Karpas-422 (cell line): ENCODE results near the gene PXMP2. TPM values are rescaled to one million over a fixed set of nuclear protein-coding genes. Genes with fewer than 3 reads are reported as not detected.
"Not testable (repeated sequence)": the region's sequence is repeated elsewhere in the genome, so short reads cannot be mapped to it uniquely, and the experiment has no call there.

Experiments
- DNase-seq: peaks from one replicate; pipeline ENCODE4 v3.0.0-alpha.2; 2015
- H2AFZ ChIP-seq: fragments of 200-600 bp; sonication (generic); 2 replicates; pipeline ENCODE4 v1.6.1; 2014; ENCODE audit warnings: antibody characterized with exemption, low read length, mixed read lengths
- H3K27ac ChIP-seq: fragments of 200-600 bp; sonication (generic); 2 replicates; pipeline ENCODE4 v1.5.1; 2014; ENCODE audit warnings: mild to moderate bottlenecking, low read length, moderate library complexity
- H3K27me3 ChIP-seq: fragments of 200-600 bp; sonication (generic); 2 replicates; pipeline ENCODE4 v1.6.1; 2014; ENCODE audit warnings: low read length, mixed read lengths
- H3K36me3 ChIP-seq: fragments of 200-600 bp; sonication (generic); 2 replicates; pipeline ENCODE4 v1.6.1; 2014; ENCODE audit warnings: low read length, mixed read lengths; ENCODE audit not compliant: insufficient read depth
- H3K4me1 ChIP-seq: fragments of 200-600 bp; sonication (generic); 2 replicates; pipeline ENCODE4 v1.6.1; 2014; ENCODE audit warnings: mild to moderate bottlenecking, low read length, mixed read lengths
- H3K4me2 ChIP-seq: fragments of 200-600 bp; sonication (generic); 2 replicates; pipeline ENCODE4 v1.6.1; 2014; ENCODE audit warnings: low read length, low read depth, mild to moderate bottlenecking; ENCODE audit not compliant: poor library complexity, severe bottlenecking
- H3K4me3 ChIP-seq: fragments of 200-600 bp; sonication (generic); 2 replicates; pipeline ENCODE4 v1.5.1; 2014; ENCODE audit warnings: mild to moderate bottlenecking, antibody characterized with exemption, low read length, mixed read lengths
- H3K79me2 ChIP-seq: fragments of 200-600 bp; sonication (generic); 2 replicates; pipeline ENCODE4 v1.6.1; 2014; ENCODE audit warnings: mild to moderate bottlenecking, low read length, mixed read lengths
- H3K9ac ChIP-seq: fragments of 200-600 bp; sonication (generic); 2 replicates; pipeline ENCODE4 v1.6.0; 2014; ENCODE audit warnings: low read length
- H3K9me2 ChIP-seq: fragments of 200-600 bp; sonication (generic), shearing (Covaris generic); replicated peaks from 2 replicates; pipeline ENCODE4 v1.6.0; 2014; ENCODE audit warnings: mild to moderate bottlenecking, low read length, moderate library complexity; ENCODE audit not compliant: insufficient read depth
- H3K9me3 ChIP-seq: fragments of 300-700, 200-600 bp; sonication (generic); 2 replicates; pipeline ENCODE4 v1.6.1; 2014; ENCODE audit warnings: low read length, mixed read lengths
- H4K20me1 ChIP-seq: fragments of 200-600 bp; sonication (generic); 2 replicates; pipeline ENCODE4 v1.6.1; 2014; ENCODE audit warnings: mild to moderate bottlenecking, antibody characterized with exemption, low read length, low read depth; ENCODE audit not compliant: insufficient read depth
- total RNA-seq: library from RNA; depleted of rRNA; stranded (reverse); fragments of >200 nt; shearing (Covaris generic); gene quantifications from 2 replicates; pipeline ENCODE4 v1.2.3, GENCODE V29; 2014; ENCODE audit warnings: low replicate concordance

The PXMP2 gene
- total RNA-seq, 1 experiment from 2014 or later = 33.2 TPM

DNA sequence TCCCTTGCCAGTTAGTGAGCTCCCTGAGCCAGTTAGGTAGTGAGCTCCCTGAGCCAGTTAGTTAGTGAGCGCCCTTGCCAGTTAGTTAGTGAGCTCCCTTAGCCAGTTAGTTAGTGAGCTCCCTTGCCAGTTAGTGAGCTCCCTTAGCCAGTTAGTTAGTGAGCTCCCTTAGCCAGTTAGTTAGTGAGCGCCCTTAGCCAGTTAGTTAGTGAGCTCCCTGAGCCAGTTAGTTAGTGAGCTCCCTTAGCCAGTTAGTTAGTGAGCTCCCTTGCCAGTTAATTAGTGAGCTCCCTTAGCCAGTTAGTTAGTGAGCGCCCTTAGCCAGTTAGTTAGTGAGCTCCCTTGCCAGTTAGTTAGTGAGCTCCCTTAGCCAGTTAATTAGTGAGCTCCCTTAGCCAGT is 4.6 kb downstream of the PXMP2 start:
- Histone ChIP-seq H3K79me2 (peaks cover 29% of the 10 kb centered on the region), H3K36me3 (peaks cover 22% of the 10 kb centered on the region)
- H4K20me1 ChIP-seq, H3K9me3 ChIP-seq, H3K4me3 ChIP-seq, H3K27me3 ChIP-seq, H2AFZ ChIP-seq, H3K4me2 ChIP-seq, DNase-seq, H3K27ac ChIP-seq, H3K9ac ChIP-seq, H3K4me1 ChIP-seq, H3K9me2 ChIP-seq: not testable (repeated sequence)

DNA sequence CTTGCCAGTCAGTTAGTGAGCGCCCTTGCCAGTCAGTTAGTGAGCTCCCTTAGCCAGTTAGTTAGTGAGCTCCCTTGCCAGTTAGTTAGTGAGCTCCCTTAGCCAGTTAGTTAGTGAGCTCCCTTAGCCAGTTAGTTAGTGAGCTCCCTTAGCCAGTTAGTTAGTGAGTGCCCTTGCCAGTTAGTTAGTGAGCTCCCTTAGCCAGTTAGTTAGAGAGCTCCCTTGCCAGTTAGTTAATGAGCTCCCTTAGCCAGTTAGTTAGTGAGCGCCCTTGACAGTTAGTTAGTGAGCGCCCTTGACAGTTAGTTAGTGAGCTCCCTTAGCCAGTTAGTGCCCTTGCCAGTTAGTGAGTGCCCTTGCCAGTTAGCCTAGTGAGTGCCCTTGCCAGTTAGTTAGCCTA is 7.5 kb downstream of the PXMP2 start:
- peaks cover 32% of the 10 kb centered on the region for H3K36me3 ChIP-seq
- not testable (repeated sequence) for H3K9me3 ChIP-seq, H3K9me2 ChIP-seq, H3K4me3 ChIP-seq, H4K20me1 ChIP-seq, H3K9ac ChIP-seq, H3K27ac ChIP-seq, H3K4me2 ChIP-seq, H2AFZ ChIP-seq, H3K27me3 ChIP-seq, H3K4me1 ChIP-seq, DNase-seq
- H3K79me2 ChIP-seq = peaks cover 26% of the 10 kb centered on the region

DNA sequence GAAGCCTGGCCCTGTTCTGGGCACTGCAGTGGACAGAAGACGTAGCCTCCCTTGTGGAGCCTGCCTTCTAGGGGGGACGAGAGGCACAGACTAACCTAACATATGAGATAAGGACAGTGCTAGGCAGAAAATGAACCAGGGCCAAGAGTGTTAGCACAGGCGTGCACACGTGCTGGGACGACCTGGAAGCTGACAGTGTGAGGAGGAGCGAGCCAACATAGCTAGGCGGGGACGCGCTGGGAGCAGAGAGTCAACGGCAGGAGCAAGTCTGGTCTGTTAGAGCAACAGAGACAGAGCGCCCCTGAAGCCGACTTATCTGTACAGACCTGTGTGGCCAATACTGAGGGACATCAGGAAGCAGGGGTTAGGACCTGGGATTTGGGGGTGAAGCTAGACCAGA is 8.0 kb downstream of the PXMP2 start:
- H4K20me1 ChIP-seq = no peaks in the 10 kb centered on the region

DNA sequence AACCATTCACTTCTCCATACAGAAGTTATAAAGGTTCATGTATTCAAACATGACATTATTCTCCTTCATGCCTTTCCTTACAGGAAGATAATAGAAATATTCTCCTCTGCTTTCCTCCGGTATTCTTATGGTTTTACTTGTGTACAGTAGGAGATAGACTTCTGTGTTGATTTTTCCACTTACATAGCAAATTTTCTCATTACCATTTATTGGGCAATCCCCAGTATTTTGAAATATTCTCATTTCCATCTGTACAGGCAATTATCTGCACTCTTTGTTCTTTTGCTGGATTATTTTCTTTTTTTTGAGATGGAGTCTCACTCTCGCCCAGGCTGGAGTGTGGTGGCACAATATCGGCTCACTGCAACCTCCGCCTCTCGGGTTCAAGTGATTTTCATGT is 11.0 kb downstream of the PXMP2 start:
- Histone ChIP-seq H3K9ac (no peak overlapping the region), H3K36me3 (peaks cover 30% of the 10 kb centered on the region), H2AFZ (no peak overlapping the region), H3K79me2 (peaks cover 27% of the 10 kb centered on the region), H3K9me3 (no peaks in the 10 kb centered on the region), H3K4me3 (no peak overlapping the region), H4K20me1 (no peaks in the 10 kb centered on the region), H3K27me3 (no peaks in the 10 kb centered on the region), H3K9me2 (no peaks in the 10 kb centered on the region), H3K4me2 (no peak overlapping the region), H3K27ac (no peak overlapping the region), H3K4me1 (peaks cover 13% of the 10 kb centered on the region)
- no peak for DNase-seq

More for the DNA sequence above, 8.0 kb downstream of the PXMP2 start:
- H3K4me1 ChIP-seq = peaks cover 10% of the 10 kb centered on the region
- H3K27ac ChIP-seq = no peak overlapping the region
- H3K27me3 ChIP-seq = no peaks in the 10 kb centered on the region
- no peak overlapping the region for H3K9ac ChIP-seq
- H3K4me2 ChIP-seq = no peak overlapping the region
- DNase-seq = no peak
- H3K79me2 ChIP-seq = peaks cover 22% of the 10 kb centered on the region
- H3K36me3 ChIP-seq = peaks cover 31% of the 10 kb centered on the region
- no peaks in the 10 kb centered on the region for H3K9me3 ChIP-seq
- H2AFZ ChIP-seq = no peak overlapping the region
- H3K4me3 ChIP-seq = no peak overlapping the region
- H3K9me2 ChIP-seq = no peaks in the 10 kb centered on the region

DNA sequence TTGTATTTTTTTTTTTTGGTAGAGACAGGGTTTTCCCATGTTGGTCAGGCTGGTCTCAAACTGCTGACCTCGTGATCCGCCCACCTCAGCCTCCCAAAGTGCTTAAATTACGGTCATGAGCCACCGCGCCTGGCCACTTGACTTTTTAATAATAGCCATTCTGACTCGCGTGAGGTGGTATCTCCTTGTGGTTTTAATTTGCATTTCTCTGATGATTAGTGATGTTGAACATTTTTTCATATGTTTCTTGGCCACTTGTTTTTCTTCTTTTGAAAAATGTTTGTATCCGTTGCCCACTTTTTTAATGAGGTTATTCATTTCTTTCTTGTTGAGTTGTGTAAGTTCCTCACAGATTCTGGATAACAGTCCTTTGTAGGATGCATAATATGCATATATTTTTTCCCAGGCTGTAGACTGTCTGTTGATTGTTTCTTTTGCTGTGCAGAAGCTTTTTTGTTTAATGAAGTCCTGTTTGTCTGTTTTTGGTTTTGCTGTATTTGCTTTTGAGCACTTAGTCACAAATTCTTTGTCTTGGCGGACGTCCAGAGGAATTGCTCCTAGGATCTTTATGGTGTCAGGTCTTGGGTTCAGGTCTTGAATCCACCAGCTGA is 12.9 kb downstream of the PXMP2 start:
- no peak for DNase-seq
- H3K79me2 ChIP-seq = peaks cover 22% of the 10 kb centered on the region
- no peak overlapping the region for H3K4me3 ChIP-seq

DNA sequence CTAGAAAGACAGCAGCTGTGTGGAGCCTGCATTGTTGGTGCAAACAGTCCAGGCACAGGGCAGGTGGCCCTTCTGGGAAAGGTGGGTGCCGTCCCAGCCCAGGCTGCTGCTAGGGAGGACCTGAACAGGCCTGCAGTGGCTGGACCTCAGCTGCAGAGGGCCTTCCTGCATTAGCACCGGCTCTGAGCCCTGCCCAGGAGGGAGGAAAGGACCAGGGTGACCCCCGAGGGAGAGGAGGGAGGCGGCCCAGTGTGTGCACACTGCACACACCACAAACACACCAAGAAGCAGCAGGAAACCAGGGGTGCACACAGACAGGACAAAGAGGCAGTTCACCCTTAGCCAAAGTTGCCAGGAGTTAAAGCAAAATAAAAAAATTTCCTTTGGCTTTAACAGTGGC is 15.3 kb downstream of the PXMP2 start:
- peaks cover 26% of the 10 kb centered on the region for H3K36me3 ChIP-seq
- H3K9ac ChIP-seq = no peak overlapping the region
- H3K9me3 ChIP-seq = no peaks in the 10 kb centered on the region
- peaks cover 20% of the 10 kb centered on the region for H3K79me2 ChIP-seq
- H4K20me1 ChIP-seq = no peaks in the 10 kb centered on the region
- no peak overlapping the region for H3K4me2 ChIP-seq
- no peaks in the 10 kb centered on the region for H3K9me2 ChIP-seq
- H3K27ac ChIP-seq = no peak overlapping the region
- H2AFZ ChIP-seq = no peak overlapping the region
- H3K4me1 ChIP-seq = peaks cover 13% of the 10 kb centered on the region
- no peaks in the 10 kb centered on the region for H3K27me3 ChIP-seq
- H3K4me3 ChIP-seq = no peak overlapping the region
- DNase-seq = no peak

More for the DNA sequence above, 12.9 kb downstream of the PXMP2 start:
- H3K9me3 ChIP-seq = no peaks in the 10 kb centered on the region
- no peaks in the 10 kb centered on the region for H3K27me3 ChIP-seq
- H3K9ac ChIP-seq = no peak overlapping the region
- H3K9me2 ChIP-seq = no peaks in the 10 kb centered on the region
- H2AFZ ChIP-seq = no peak overlapping the region
- peaks cover 34% of the 10 kb centered on the region for H3K36me3 ChIP-seq
- H3K27ac ChIP-seq = no peak overlapping the region
- peaks cover 13% of the 10 kb centered on the region for H3K4me1 ChIP-seq
- no peak overlapping the region for H3K4me2 ChIP-seq
- H4K20me1 ChIP-seq = no peaks in the 10 kb centered on the region

DNA sequence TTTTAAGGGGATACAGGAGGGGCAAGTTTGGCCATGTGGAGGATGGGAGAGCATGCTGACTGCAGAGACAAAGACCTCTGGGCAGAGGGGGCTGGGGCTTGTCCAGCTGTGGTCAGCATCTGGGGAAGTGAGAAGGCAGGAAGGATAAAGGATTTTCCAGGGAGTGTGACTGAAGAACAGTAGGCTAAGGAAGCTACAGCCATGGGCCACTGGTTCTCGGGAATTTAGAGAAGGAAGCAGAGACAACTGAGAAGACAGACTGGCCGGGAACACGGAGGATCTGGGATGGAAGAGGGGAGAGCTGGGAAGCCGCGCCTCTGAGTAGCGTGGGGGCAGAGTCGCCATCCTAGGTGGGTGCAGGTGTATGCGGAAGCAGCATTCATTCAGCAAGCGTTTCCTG is 16.3 kb downstream of the PXMP2 start:
- Histone ChIP-seq H3K4me2 (no peak overlapping the region), H3K9me3 (no peaks in the 10 kb centered on the region), H2AFZ (no peak overlapping the region), H3K27me3 (no peaks in the 10 kb centered on the region), H3K4me3 (no peak overlapping the region), H3K9me2 (no peaks in the 10 kb centered on the region), H3K9ac (no peak overlapping the region), H3K4me1 (peaks cover 13% of the 10 kb centered on the region), H3K27ac (no peak overlapping the region), H3K36me3 (peaks cover 23% of the 10 kb centered on the region), H4K20me1 (no peaks in the 10 kb centered on the region), H3K79me2 (peaks cover 17% of the 10 kb centered on the region)
- no peak for DNase-seq

DNA sequence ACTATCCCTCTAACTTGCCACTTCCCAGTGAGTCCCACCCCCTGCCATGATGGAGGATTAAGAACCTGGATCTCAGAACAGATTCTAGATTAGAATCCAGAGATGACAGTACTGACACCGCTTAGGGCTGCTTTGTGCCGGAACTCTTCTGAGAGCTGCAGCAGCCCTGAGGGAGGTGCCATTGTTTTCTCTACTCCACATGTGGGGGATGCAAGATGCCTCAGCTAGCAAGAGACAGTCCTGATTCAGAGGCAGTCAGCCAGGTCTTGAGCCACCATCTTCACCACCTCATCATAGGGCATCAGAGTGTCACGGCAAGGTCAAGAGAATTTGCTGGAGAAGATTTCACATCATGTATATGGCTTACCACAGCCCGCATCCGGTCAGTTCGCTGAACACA is 19.9 kb downstream of the PXMP2 start:
- no peak overlapping the region for H3K9ac ChIP-seq
- H4K20me1 ChIP-seq = no peaks in the 10 kb centered on the region
- H3K4me2 ChIP-seq = no peak overlapping the region
- H3K27ac ChIP-seq = no peak overlapping the region
- H3K27me3 ChIP-seq = no peaks in the 10 kb centered on the region
- H3K79me2 ChIP-seq = peaks cover 25% of the 10 kb centered on the region
- no peak for DNase-seq
- peaks cover 8% of the 10 kb centered on the region; the same call in 1 of the 2 replicates for H3K36me3 ChIP-seq
- H3K4me3 ChIP-seq = no peak overlapping the region
- H3K9me2 ChIP-seq = no peaks in the 10 kb centered on the region
- H2AFZ ChIP-seq = no peak overlapping the region
- no peaks in the 10 kb centered on the region for H3K9me3 ChIP-seq
- peaks cover 18% of the 10 kb centered on the region for H3K4me1 ChIP-seq
